H9 (cell line): Measurements from ENCODE around the gene EPS15. TPM values are rescaled to one million over a fixed set of nuclear protein-coding genes. Genes with fewer than 3 reads are reported as not detected.
"Not testable (repeated sequence)": the region's sequence is repeated elsewhere in the genome, so short reads cannot be mapped to it uniquely, and the experiment has no call there.

Experiments
- DNase-seq: peaks from one replicate; pipeline ENCODE4 v3.0.0-alpha.2; 2017
- H2AFZ ChIP-seq: one replicate; pipeline ENCODE4 v1.6.1; 2013; ENCODE audit warnings: mild to moderate bottlenecking, low read length, control low read depth, moderate library complexity
- H2AK5ac ChIP-seq: 2 replicates; pipeline ENCODE4 v1.6.1; 2013; ENCODE audit warnings: low read length, control low read depth, mixed read lengths; ENCODE audit not compliant: insufficient read length
- H2BK120ac ChIP-seq: one replicate; pipeline ENCODE4 v1.6.1; 2013; ENCODE audit warnings: low read depth, mild to moderate bottlenecking, low read length, control low read depth, inconsistent platforms; ENCODE audit not compliant: poor library complexity, severe bottlenecking
- H2BK12ac ChIP-seq: 2 replicates; pipeline ENCODE4 v1.6.1; 2013; ENCODE audit warnings: low read length, control low read depth, mixed read lengths, low read depth; ENCODE audit not compliant: insufficient read length
- H2BK15ac ChIP-seq: 2 replicates; pipeline ENCODE4 v1.6.1; 2013; ENCODE audit warnings: low read depth, low read length, control low read depth
- H2BK20ac ChIP-seq: one replicate; pipeline ENCODE4 v1.6.1; 2013; ENCODE audit warnings: low read depth, mild to moderate bottlenecking, low read length, control low read depth, inconsistent platforms; ENCODE audit not compliant: poor library complexity, severe bottlenecking
- H2BK5ac ChIP-seq: 2 replicates; pipeline ENCODE4 v1.6.1; 2013; ENCODE audit warnings: low read length, control low read depth, mixed read lengths; ENCODE audit not compliant: insufficient read length
- H3K14ac ChIP-seq: 2 replicates; pipeline ENCODE4 v1.6.1; 2013; ENCODE audit warnings: low read length, control low read depth; ENCODE audit not compliant: insufficient read depth
- H3K18ac ChIP-seq: 2 replicates; pipeline ENCODE4 v1.6.1; 2013; ENCODE audit warnings: low read depth, mild to moderate bottlenecking, mixed read lengths, low read length, control low read depth; ENCODE audit not compliant: insufficient read length
- H3K23ac ChIP-seq: 2 replicates; pipeline ENCODE4 v1.6.1; 2013; ENCODE audit warnings: low read length, control low read depth, mixed read lengths, low read depth; ENCODE audit not compliant: insufficient read length
- H3K23me2 ChIP-seq: 2 replicates; pipeline ENCODE4 v1.6.1; 2013; ENCODE audit warnings: low read depth, mild to moderate bottlenecking, mixed read lengths, low read length, control low read depth; ENCODE audit not compliant: insufficient read length, poor library complexity, severe bottlenecking
- H3K27ac ChIP-seq: 2 replicates; pipeline ENCODE4 v1.5.1; 2013; ENCODE audit warnings: low read length, control low read depth, mixed read lengths, low read depth; ENCODE audit not compliant: insufficient read length
- H3K27me3 ChIP-seq: 2 replicates; pipeline ENCODE4 v1.6.1; 2013; ENCODE audit warnings: low read length, control low read depth, inconsistent platforms; ENCODE audit not compliant: insufficient read depth
- H3K4ac ChIP-seq: 2 replicates; pipeline ENCODE4 v1.6.1; 2013; ENCODE audit warnings: low read depth, mild to moderate bottlenecking, control low read depth, inconsistent platforms, low read length, moderate library complexity
- H3K4me1 ChIP-seq: 2 replicates; pipeline ENCODE4 v1.6.1; 2013; ENCODE audit warnings: low read length, control low read depth, inconsistent platforms; ENCODE audit not compliant: insufficient read depth
- H3K4me2 ChIP-seq: 2 replicates; pipeline ENCODE4 v1.6.1; 2013; ENCODE audit warnings: low read length, control low read depth, mixed read lengths; ENCODE audit not compliant: insufficient read length, insufficient read depth
- H3K56ac ChIP-seq: 2 replicates; pipeline ENCODE4 v1.6.1; 2013; ENCODE audit warnings: low read depth, mild to moderate bottlenecking, mixed read lengths, low read length, control low read depth; ENCODE audit not compliant: insufficient read length
- H3K79me1 ChIP-seq: 2 replicates; pipeline ENCODE4 v1.6.1; 2013; ENCODE audit warnings: low read depth, mild to moderate bottlenecking, moderate library complexity, low read length, control low read depth, inconsistent platforms; ENCODE audit not compliant: insufficient read depth, poor library complexity, severe bottlenecking
- H3K79me2 ChIP-seq: 2 replicates; pipeline ENCODE4 v1.6.1; 2013; ENCODE audit warnings: low read length, control low read depth, inconsistent platforms; ENCODE audit not compliant: insufficient read depth
- H3K9ac ChIP-seq: 2 replicates; pipeline ENCODE4 v1.6.1; 2013; ENCODE audit warnings: low read length, control low read depth, mixed read lengths; ENCODE audit not compliant: insufficient read length; ENCODE audit errors: extremely low read depth
- H3K9me3 ChIP-seq: one replicate; pipeline ENCODE4 v1.6.1; 2013; ENCODE audit warnings: low read depth, low read length, inconsistent platforms; ENCODE audit not compliant: control insufficient read depth
- H3T11ph ChIP-seq: one replicate; pipeline ENCODE4 v1.6.1; 2013; ENCODE audit warnings: mild to moderate bottlenecking, low read length, control low read depth, inconsistent platforms
- H4K20me1 ChIP-seq: one replicate; pipeline ENCODE4 v1.6.1; 2013; ENCODE audit not compliant: control insufficient read depth, insufficient read length, insufficient read depth
- H4K5ac ChIP-seq: 2 replicates; pipeline ENCODE4 v1.6.1; 2013; ENCODE audit warnings: low read depth, mild to moderate bottlenecking, mixed read lengths, low read length, control low read depth; ENCODE audit not compliant: insufficient read length
- H4K8ac ChIP-seq: replicated peaks from 2 replicates; pipeline ENCODE4 v1.6.1; 2013; ENCODE audit warnings: low read length, control low read depth, mixed read lengths, low read depth; ENCODE audit not compliant: insufficient read length
- H4K91ac ChIP-seq: 2 replicates; pipeline ENCODE4 v1.6.1; 2013; ENCODE audit warnings: low read depth, mild to moderate bottlenecking, moderate library complexity, mixed read lengths, low read length, control low read depth; ENCODE audit not compliant: insufficient read length
- H3K27ac Mint-ChIP-seq, 3 experiments: 2 replicates in 2 of 3; 3 replicates in 1 of 3; pipeline ENCODE4 v1.8.0; 2020 to 2021; ENCODE audit warnings: mixed read lengths in 3 of 3, mild to moderate bottlenecking in 1 of 3, moderate library complexity in 1 of 3
- H3K27me3 Mint-ChIP-seq: 2 replicates; pipeline ENCODE4 v1.8.0; 2021; ENCODE audit warnings: low read depth, mild to moderate bottlenecking, moderate library complexity, mixed read lengths
- H3K36me3 Mint-ChIP-seq, 3 experiments: 2 replicates in 2 of 3; 3 replicates in 1 of 3; pipeline ENCODE4 v1.8.0; 2020 to 2021; ENCODE audit warnings: low read depth in 3 of 3, mixed read lengths in 3 of 3; ENCODE audit not compliant: insufficient read depth in 1 of 3
- H3K4me1 Mint-ChIP-seq, 2 experiments: 2 replicates each; pipeline ENCODE4 v1.8.0; 2020; ENCODE audit warnings: mixed read lengths in 2 of 2
- H3K4me3 Mint-ChIP-seq, 2 experiments: 2 replicates in 1 of 2; 3 replicates in 1 of 2; pipeline ENCODE4 v1.8.0; 2020 to 2021; ENCODE audit warnings: mild to moderate bottlenecking in 2 of 2, mixed read lengths in 2 of 2, moderate library complexity in 1 of 2
- H3K9me3 Mint-ChIP-seq, 2 experiments: 2 replicates in 1 of 2; 3 replicates in 1 of 2; pipeline ENCODE4 v1.8.0; 2020; ENCODE audit warnings: mild to moderate bottlenecking in 2 of 2, mixed read lengths in 2 of 2, moderate library complexity in 1 of 2
- WGBS: extraction: QIAGEN DNeasy Blood & Tissue Kit; methylation state at CpG from one replicate; pipeline ENCODE4 v1.1.7; 2013; ENCODE audit warnings: missing lambda C conversion rate, low lambda C conversion rate, mixed read lengths; ENCODE audit not compliant: insufficient read length; ENCODE audit errors: extremely low coverage; 5-methylcytosine and 5-hydroxymethylcytosine counted together
- total RNA-seq: library from RNA; stranded (reverse); gene quantifications from 2 replicates; pipeline ENCODE4 v1.2.1, GENCODE V29; 2021
- TF ChIP-seq, protein P1 (sequence below): fragments of 200-600 bp; sonication (generic); conservative IDR thresholded peaks from 3 replicates; pipeline ENCODE4 v1.8.0; 2021; ENCODE audit warnings: antibody characterized with exemption, mild to moderate bottlenecking

The EPS15 gene
- total RNA-seq, 1 experiment from 2014 or later, result 44.1 TPM

DNA sequence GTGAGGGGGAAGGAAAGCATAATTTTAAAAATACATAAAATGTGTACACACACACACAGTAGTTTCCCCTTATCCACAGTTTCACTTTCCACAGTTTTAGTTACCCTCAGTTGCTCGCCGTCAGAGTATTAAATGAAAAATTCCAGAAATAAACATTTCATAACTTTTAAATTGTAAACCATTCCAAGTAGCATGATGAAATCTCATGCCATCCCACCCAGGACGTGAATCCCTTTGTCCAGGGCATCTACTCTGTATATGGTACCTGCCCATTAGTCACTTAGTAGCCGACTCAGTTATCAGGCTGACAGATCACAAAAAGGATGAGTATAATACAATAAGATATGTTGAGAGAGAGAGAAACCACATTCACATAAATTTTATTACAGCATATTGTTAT is 36.2 kb downstream of the EPS15 start:
- Mint-ChIP-seq H3K36me3 (peaks cover 10 to 14% (median 10%) of the 10 kb centered on the region in 3 experiments; a peak in 5 of 7 replicates), H3K9me3 (no peaks in the 10 kb centered on the region), H3K27ac (no peak overlapping the region)

DNA sequence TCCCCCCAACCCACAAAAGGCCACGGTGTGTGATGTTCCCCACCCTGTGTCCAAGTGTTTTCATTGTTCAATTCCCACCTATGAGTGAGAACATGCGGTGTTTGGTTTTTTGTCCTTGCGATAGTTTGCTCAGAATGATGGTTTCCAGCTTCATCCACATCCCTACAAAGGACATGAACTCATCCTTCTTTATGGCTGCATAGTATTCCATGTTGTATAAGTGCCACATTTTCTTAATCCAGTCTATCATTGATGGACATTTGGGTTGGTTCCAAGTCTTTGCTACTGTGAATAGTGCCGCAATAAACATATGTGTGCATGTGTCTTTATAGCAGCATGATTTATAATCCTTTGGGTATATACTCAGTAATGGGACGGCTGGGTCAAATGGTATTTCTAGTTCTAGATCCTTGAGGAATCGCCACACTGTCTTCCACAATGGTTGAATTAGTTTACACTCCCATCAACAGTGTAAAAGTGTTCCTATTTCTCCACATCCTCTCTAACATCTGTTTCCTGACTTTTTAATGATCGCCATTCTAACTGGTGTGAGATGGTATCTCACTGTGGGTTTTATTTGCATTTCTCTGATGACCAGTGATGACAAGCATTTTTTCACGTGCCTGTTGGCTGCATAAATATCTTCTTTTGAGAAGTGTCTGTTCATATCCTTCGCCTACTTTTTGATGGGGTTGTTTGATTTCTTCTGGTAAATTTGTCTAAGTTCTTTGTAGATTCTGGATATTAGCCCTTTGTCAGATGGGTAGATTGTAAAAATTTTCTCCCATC is 44.0 kb downstream of the EPS15 start:
- not testable (repeated sequence) for H3K14ac ChIP-seq, H2AFZ ChIP-seq, H4K91ac ChIP-seq, H3K4me3 Mint-ChIP-seq, H4K5ac ChIP-seq, H2AK5ac ChIP-seq, H4K8ac ChIP-seq, H3K9ac ChIP-seq, H3K79me1 ChIP-seq, H3K23me2 ChIP-seq, H2BK5ac ChIP-seq, H2BK20ac ChIP-seq, H3K27ac ChIP-seq, H4K20me1 ChIP-seq, H2BK120ac ChIP-seq, H3K9me3 ChIP-seq, H3K18ac ChIP-seq, H3K4me2 ChIP-seq, H2BK12ac ChIP-seq, H3K23ac ChIP-seq, H3T11ph ChIP-seq, H3K4me1 Mint-ChIP-seq, H3K4ac ChIP-seq, H3K4me1 ChIP-seq, H3K27ac Mint-ChIP-seq, H3K27me3 Mint-ChIP-seq, H3K9me3 Mint-ChIP-seq, H3K27me3 ChIP-seq, H2BK15ac ChIP-seq, DNase-seq, H3K56ac ChIP-seq, H3K79me2 ChIP-seq
- WGBS, result no CpG with 5 or more reads among the region's 9 CpGs
- H3K36me3 Mint-ChIP-seq, result peaks cover 9 to 28% (median 11%) of the 10 kb centered on the region in 3 experiments

More for the DNA sequence above, 36.2 kb downstream of the EPS15 start:
- Histone ChIP-seq H3K23ac (no peak overlapping the region), H4K91ac (no peak overlapping the region), H2BK12ac (no peak overlapping the region), H2BK120ac (no peak overlapping the region), H3T11ph (no peak overlapping the region), H2AFZ (no peak overlapping the region), H3K56ac (no peak overlapping the region), H4K5ac (no peak overlapping the region), H3K4me2 (no peak overlapping the region), H2BK20ac (no peak overlapping the region), H3K4ac (no peak overlapping the region), H3K14ac (no peak overlapping the region), H3K4me1 (no peaks in the 10 kb centered on the region), H3K27ac (no peak overlapping the region), H3K9me3 (no peaks in the 10 kb centered on the region), H3K23me2 (no peaks in the 10 kb centered on the region), H2BK5ac (no peak overlapping the region), H3K79me2 (no peaks in the 10 kb centered on the region; the same call in 1 of the 2 replicates), H4K20me1 (no peaks in the 10 kb centered on the region), H3K9ac (no peak overlapping the region), H4K8ac (no peak overlapping the region), H3K27me3 (no peaks in the 10 kb centered on the region), H2BK15ac (no peak overlapping the region), H2AK5ac (no peak overlapping the region), H3K18ac (no peak overlapping the region), H3K79me1 (peaks cover 3% of the 10 kb centered on the region)
- H3K4me3 Mint-ChIP-seq, result no peak overlapping the region
- TF ChIP-seq, protein P1, sequence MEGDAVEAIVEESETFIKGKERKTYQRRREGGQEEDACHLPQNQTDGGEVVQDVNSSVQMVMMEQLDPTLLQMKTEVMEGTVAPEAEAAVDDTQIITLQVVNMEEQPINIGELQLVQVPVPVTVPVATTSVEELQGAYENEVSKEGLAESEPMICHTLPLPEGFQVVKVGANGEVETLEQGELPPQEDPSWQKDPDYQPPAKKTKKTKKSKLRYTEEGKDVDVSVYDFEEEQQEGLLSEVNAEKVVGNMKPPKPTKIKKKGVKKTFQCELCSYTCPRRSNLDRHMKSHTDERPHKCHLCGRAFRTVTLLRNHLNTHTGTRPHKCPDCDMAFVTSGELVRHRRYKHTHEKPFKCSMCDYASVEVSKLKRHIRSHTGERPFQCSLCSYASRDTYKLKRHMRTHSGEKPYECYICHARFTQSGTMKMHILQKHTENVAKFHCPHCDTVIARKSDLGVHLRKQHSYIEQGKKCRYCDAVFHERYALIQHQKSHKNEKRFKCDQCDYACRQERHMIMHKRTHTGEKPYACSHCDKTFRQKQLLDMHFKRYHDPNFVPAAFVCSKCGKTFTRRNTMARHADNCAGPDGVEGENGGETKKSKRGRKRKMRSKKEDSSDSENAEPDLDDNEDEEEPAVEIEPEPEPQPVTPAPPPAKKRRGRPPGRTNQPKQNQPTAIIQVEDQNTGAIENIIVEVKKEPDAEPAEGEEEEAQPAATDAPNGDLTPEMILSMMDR, result no peak
- no CpG with 5 or more reads among the region's 4 CpGs for WGBS
- DNase-seq, result no peak
- no peaks in the 10 kb centered on the region for H3K4me1 Mint-ChIP-seq
- no peaks in the 10 kb centered on the region for H3K27me3 Mint-ChIP-seq
